IMR-90 (cell line): Measurements from ENCODE around the gene BCAS4. TPM values are rescaled to one million over a fixed set of nuclear protein-coding genes. Genes with fewer than 3 reads are reported as not detected.

Experiments
- ATAC-seq: fragments of 200-7000 bp; cut with Tn5 transposase; 2 replicates; pipeline ENCODE4 v1.9.1; 2020; ENCODE audit warnings: low read depth, mild to moderate bottlenecking, moderate library complexity
- BruUV-seq: library from RNA; stranded (reverse); fragments of 400-500 nt; replicated peaks from 2 replicates; lab custom pipeline; 2021; lab: Mats Ljungman, UMichigan
- CTCF ChIA-PET: fragments of 300-600 bp; formaldehyde crosslinking; extraction: SDS; loops from one replicate; lab custom pipeline; 2021; ENCODE audit warnings: antibody characterized with exemption; lab: Yijun Ruan, JAX
- POLR2A ChIA-PET: fragments of 300-600 bp; sonication (Branson Sonifier 250); formaldehyde crosslinking; loops from one replicate; lab custom pipeline; 2022; ENCODE audit warnings: antibody characterized with exemption; ENCODE audit not compliant: unreplicated experiment; lab: Charles Lee
- DNase-seq: peaks from one replicate; pipeline ENCODE4 v3.0.0; 2013
- H2AFZ ChIP-seq: replicated peaks from 2 replicates; pipeline ENCODE3; 2013; ENCODE audit warnings: low read length, mild to moderate bottlenecking; ENCODE audit not compliant: poor library complexity
- H2AK5ac ChIP-seq: 2 replicates; pipeline ENCODE4 v1.6.1; 2013; ENCODE audit warnings: low read depth, low read length, inconsistent platforms
- H2AK9ac ChIP-seq: replicated peaks from 2 replicates; pipeline ENCODE3; 2013; ENCODE audit warnings: mild to moderate bottlenecking, low read depth, low read length, moderate library complexity; ENCODE audit not compliant: poor library complexity
- H2BK120ac ChIP-seq: 2 replicates; pipeline ENCODE4 v1.6.1; 2013; ENCODE audit warnings: low read depth, low read length, inconsistent platforms
- H2BK15ac ChIP-seq: 3 replicates; pipeline ENCODE4 v1.6.1; 2013; ENCODE audit warnings: low read depth, low read length, inconsistent platforms
- H2BK20ac ChIP-seq: 2 replicates; pipeline ENCODE4 v1.6.1; 2013; ENCODE audit warnings: low read depth, mild to moderate bottlenecking, inconsistent platforms, low read length, moderate library complexity
- H2BK5ac ChIP-seq: 2 replicates; pipeline ENCODE4 v1.6.1; 2013; ENCODE audit warnings: mild to moderate bottlenecking, low read depth, low read length, inconsistent platforms; ENCODE audit not compliant: poor library complexity, severe bottlenecking
- H3K14ac ChIP-seq: replicated peaks from 2 replicates; pipeline ENCODE4 v1.6.1; 2013; ENCODE audit warnings: low read depth, low read length, inconsistent platforms
- H3K18ac ChIP-seq: 2 replicates; pipeline ENCODE4 v1.6.1; 2013; ENCODE audit warnings: low read depth, low read length, control low read depth
- H3K23ac ChIP-seq: 2 replicates; pipeline ENCODE4 v1.6.1; 2013; ENCODE audit warnings: low read depth, low read length, inconsistent platforms
- H3K27ac ChIP-seq: 2 replicates; pipeline ENCODE4 v1.5.1; 2013; ENCODE audit warnings: mild to moderate bottlenecking, control low read depth, low read length; ENCODE audit not compliant: insufficient read depth
- H3K27me3 ChIP-seq: 2 replicates; pipeline ENCODE4 v1.6.1; 2013; ENCODE audit warnings: low read length; ENCODE audit not compliant: control insufficient read depth, insufficient read depth
- H3K36me3 ChIP-seq: 2 replicates; pipeline ENCODE4 v1.6.1; 2013; ENCODE audit warnings: low read length, mixed read lengths; ENCODE audit not compliant: control insufficient read depth, insufficient read depth
- H3K4ac ChIP-seq: 2 replicates; pipeline ENCODE4 v1.6.1; 2013; ENCODE audit warnings: low read depth, low read length, inconsistent platforms
- H3K4me1 ChIP-seq: 2 replicates; pipeline ENCODE4 v1.6.1; 2013; ENCODE audit warnings: low read length, mixed read lengths; ENCODE audit not compliant: control insufficient read depth, insufficient read depth
- H3K4me2 ChIP-seq: 2 replicates; pipeline ENCODE4 v1.6.1; 2013; ENCODE audit warnings: low read depth, mild to moderate bottlenecking, control low read depth, low read length, moderate library complexity
- H3K4me3 ChIP-seq: 2 replicates; pipeline ENCODE4 v1.5.1; 2013; ENCODE audit warnings: low read depth, mild to moderate bottlenecking, control low read depth, low read length, moderate library complexity; ENCODE audit not compliant: insufficient read depth
- H3K56ac ChIP-seq: 2 replicates; pipeline ENCODE4 v1.6.1; 2013; ENCODE audit warnings: low read length, inconsistent platforms; ENCODE audit not compliant: insufficient read depth; ENCODE audit errors: extremely low read depth
- H3K79me1 ChIP-seq, 2 experiments: 2 replicates each; pipeline ENCODE4 v1.6.1; 2013; ENCODE audit warnings: low read length in 2 of 2, inconsistent platforms in 1 of 2, low read depth in 1 of 2
- H3K9ac ChIP-seq: 2 replicates; pipeline ENCODE4 v1.6.1; 2013; ENCODE audit warnings: low read depth, low read length, control low read depth
- H3K9me1 ChIP-seq: 2 replicates; pipeline ENCODE4 v1.6.1; 2013; ENCODE audit warnings: low read length, inconsistent platforms; ENCODE audit not compliant: insufficient read depth
- H3K9me3 ChIP-seq: 2 replicates; pipeline ENCODE4 v1.6.1; 2013; ENCODE audit warnings: low read length; ENCODE audit not compliant: control insufficient read depth, insufficient read depth
- H4K20me1 ChIP-seq: 2 replicates; pipeline ENCODE4 v1.6.1; 2013; ENCODE audit warnings: low read length, inconsistent platforms; ENCODE audit not compliant: insufficient read depth
- H4K5ac ChIP-seq: 2 replicates; pipeline ENCODE4 v1.6.1; 2013; ENCODE audit warnings: mild to moderate bottlenecking, low read depth, low read length, control low read depth
- H4K8ac ChIP-seq, 2 experiments: 2 replicates each; pipeline ENCODE4 v1.6.1; 2013; ENCODE audit warnings: low read depth in 2 of 2, low read length in 2 of 2, control low read depth in 1 of 2, inconsistent platforms in 1 of 2
- H4K91ac ChIP-seq: 2 replicates; pipeline ENCODE4 v1.6.1; 2013; ENCODE audit warnings: low read depth, low read length, inconsistent platforms; ENCODE audit not compliant: insufficient read depth
- BHLHE40 ChIP-seq: fragments of 150-350 bp; IDR thresholded peaks from 2 replicates; pipeline ENCODE4 v1.6.1; 2016; ENCODE audit warnings: mild to moderate bottlenecking, low read depth, low read length
- CEBPB ChIP-seq: IDR thresholded peaks from 2 replicates; pipeline ENCODE4 v1.6.1; 2012; ENCODE audit warnings: low read depth, low read length, improper control_type of control experiment
- CHD1 ChIP-seq: IDR thresholded peaks from 2 replicates; pipeline ENCODE4 v1.6.1; 2012; ENCODE audit warnings: low read depth, low read length, improper control_type of control experiment
- CTCF ChIP-seq: conservative IDR thresholded peaks from 2 replicates; pipeline ENCODE4 v1.5.1; 2012; ENCODE audit warnings: mild to moderate bottlenecking, low read depth, low read length, improper control_type of control experiment
- ELK1 ChIP-seq: fragments of 150-350 bp; IDR thresholded peaks from 2 replicates; pipeline ENCODE4 v1.6.1; 2016; ENCODE audit warnings: low read depth, mild to moderate bottlenecking, low read length, moderate library complexity, borderline replicate concordance
- FOS ChIP-seq: fragments of 150-350 bp; IDR thresholded peaks from 2 replicates; pipeline ENCODE4 v1.6.1; 2016; ENCODE audit warnings: low read depth, low read length
- MAFK ChIP-seq: IDR thresholded peaks from 2 replicates; pipeline ENCODE4 v1.6.1; 2012; ENCODE audit warnings: low read depth, low read length, improper control_type of control experiment
- MAZ ChIP-seq: IDR thresholded peaks from 2 replicates; pipeline ENCODE4 v1.6.1; 2012; ENCODE audit warnings: low read depth, mild to moderate bottlenecking, low read length, improper control_type of control experiment, moderate library complexity, borderline replicate concordance
- MXI1 ChIP-seq: IDR thresholded peaks from 2 replicates; pipeline ENCODE4 v1.6.1; 2012; ENCODE audit warnings: low read depth, mild to moderate bottlenecking, low read length, moderate library complexity, borderline replicate concordance
- NFE2L2 ChIP-seq: fragments of 150-350 bp; IDR thresholded peaks from 2 replicates; pipeline ENCODE4 v1.6.1; 2016; ENCODE audit warnings: low read depth, mild to moderate bottlenecking, low read length
- POLR2A ChIP-seq: IDR thresholded peaks from 2 replicates; pipeline ENCODE4 v1.6.1; 2012; ENCODE audit warnings: mild to moderate bottlenecking, low read depth, low read length
- RAD21 ChIP-seq: IDR thresholded peaks from 2 replicates; pipeline ENCODE4 v1.6.1; 2012; ENCODE audit warnings: low read length, improper control_type of control experiment
- RCOR1 ChIP-seq: IDR thresholded peaks from 2 replicates; pipeline ENCODE4 v1.6.1; 2012; ENCODE audit warnings: mild to moderate bottlenecking, low read length, improper control_type of control experiment; ENCODE audit not compliant: insufficient replicate concordance
- RFX5 ChIP-seq: IDR thresholded peaks from 2 replicates; pipeline ENCODE4 v1.8.0; 2012; ENCODE audit warnings: low read depth, mild to moderate bottlenecking, low read length, moderate library complexity
- SMC3 ChIP-seq: fragments of 150-350 bp; IDR thresholded peaks from 2 replicates; pipeline ENCODE4 v1.6.1; 2016; ENCODE audit warnings: low read depth, mild to moderate bottlenecking, antibody characterized with exemption, low read length, moderate library complexity
- USF2 ChIP-seq: fragments of 150-350 bp; IDR thresholded peaks from 2 replicates; pipeline ENCODE4 v1.6.1; 2017; ENCODE audit warnings: mild to moderate bottlenecking, antibody characterized with exemption, low read length, low read depth
- WGBS, 2 experiments: methylation state at CpG; one replicate each; pipeline versions ENCODE4 v1.1.5 to v1.1.7; 2013; ENCODE audit warnings: missing lambda C conversion rate in 2 of 2; ENCODE audit not compliant: insufficient read length in 1 of 2; ENCODE audit errors: extremely low coverage in 2 of 2; 5-methylcytosine and 5-hydroxymethylcytosine counted together
- dilution Hi-C: fragments of 300-500 bp; cut with HindIII; formaldehyde crosslinking; loops from one replicate; pipeline ENCODE4 v1.14.3; 2018; ENCODE audit warnings: low sequenced_read_pairs; ENCODE audit not compliant: unreplicated experiment
- in situ Hi-C: fragments of 300-500 bp; cut with MboI; formaldehyde crosslinking; loops from 3 replicates; pipeline ENCODE4 v1.14.3; 2019; ENCODE audit warnings: low sequenced_read_pairs, inconsistent platforms, mixed read lengths
- intact Hi-C: fragments of 100-400 bp; cut with micrococcal nuclease; formaldehyde crosslinking; loops from 2 replicates; pipeline ENCODE4 v1.10.0; 2022
- polyA plus RNA-seq, 3 experiments: library from polyadenylated mRNA; depleted of rRNA; stranded (reverse); fragments of >200 nt; gene quantifications; 2 replicates each; pipeline ENCODE4 v1.2.3, GENCODE V29; 2012; ENCODE audit warnings: low replicate concordance in 1 of 3
- total RNA-seq: library from RNA; depleted of rRNA; stranded (reverse); fragments of >200 nt; gene quantifications from 2 replicates; pipeline ENCODE4 v1.2.3, GENCODE V29; 2012

The BCAS4 gene
- total and polyA plus RNA-seq, 2 of the 4 experiments (the other 2 are of a cell fraction): 42.7 to 47.5 TPM

GRCh38 chr20:50848341-50848808 lies 53.5 kb downstream of the BCAS4 start:
- H4K8ac ChIP-seq: no peak overlapping the region
- no peak overlapping the region for H4K91ac ChIP-seq
- 68% methylated on average over 4 of the region's 8 CpGs; no CpG with 5 or more reads in 1 of the 2 experiments for WGBS, 2 experiments
- no peak for DNase-seq
- no peak overlapping the region for H3K56ac ChIP-seq
- no peak overlapping the region for H2BK5ac ChIP-seq
- BruUV-seq: no TSS peak
- no peaks in the 10 kb centered on the region for H3K79me1 ChIP-seq
- in situ Hi-C loops (no loop called here), dilution Hi-C loops (no loop called here), intact Hi-C loops (no loop called here)
- no peak overlapping the region for H3K4me3 ChIP-seq
- no peak overlapping the region for H3K14ac ChIP-seq
- no peak overlapping the region for H2AFZ ChIP-seq
- H3K23ac ChIP-seq: no peak overlapping the region
- no peak overlapping the region for H2AK5ac ChIP-seq
- H2BK15ac ChIP-seq: no peak overlapping the region
- H2BK20ac ChIP-seq: no peak overlapping the region
- H3K4me1 ChIP-seq: peaks cover 9% of the 10 kb centered on the region
- peaks cover 1% of the 10 kb centered on the region; the same call in 1 of the 2 replicates for H3K36me3 ChIP-seq
- peak; percentile 38 for ATAC-seq
- H2AK9ac ChIP-seq: peak overlapping the region; percentile 23
- H3K4ac ChIP-seq: no peak overlapping the region
- no peaks in the 10 kb centered on the region for H3K27me3 ChIP-seq
- CTCF ChIA-PET: interaction anchor here (0.6 kb wide), 1 partner anchor 81 kb away, joined by 3 read pairs; no protein-coding TSS in a partner anchor
- H3K9me1 ChIP-seq: peaks cover 4% of the 10 kb centered on the region
- POLR2A ChIA-PET: no interaction called here
- H4K5ac ChIP-seq: no peak overlapping the region
- no peaks in the 10 kb centered on the region for H4K20me1 ChIP-seq
- no peak overlapping the region for H3K4me2 ChIP-seq
- TF ChIP-seq MXI1: no peak
- no peak for TF ChIP-seq MAZ
- TF ChIP-seq BHLHE40: no peak
- TF ChIP-seq ELK1: no peak
- TF ChIP-seq POLR2A: no peak
- no peak for TF ChIP-seq CHD1
- TF ChIP-seq NFE2L2: no peak
- no peak for TF ChIP-seq MAFK
- TF ChIP-seq RCOR1: no peak
- TF ChIP-seq SMC3: no peak
- TF ChIP-seq FOS: no peak
- TF ChIP-seq RFX5: no peak
- no peak for TF ChIP-seq RAD21
- TF ChIP-seq USF2: no peak
- no peak for TF ChIP-seq CTCF
- TF ChIP-seq CEBPB: no peak
- no peaks in the 10 kb centered on the region for H3K9me3 ChIP-seq
- no peak overlapping the region for H3K18ac ChIP-seq
- no peak overlapping the region for H3K9ac ChIP-seq
- no peak overlapping the region for H3K27ac ChIP-seq
- H2BK120ac ChIP-seq: no peak overlapping the region
